PC-3 (cell line): Measurements from ENCODE around the gene LYRM1. TPM values are rescaled to one million over a fixed set of nuclear protein-coding genes. Genes with fewer than 3 reads are reported as not detected.

ENCODE experiments used
- ATAC-seq: fragments of 200-7000 bp; cut with Tn5 transposase; 2 replicates; pipeline ENCODE4 v1.9.1; 2020; ENCODE audit warnings: mild to moderate bottlenecking, moderate library complexity
- BruUV-seq: library from RNA; stranded (reverse); fragments of 400-500 nt; replicated peaks from 2 replicates; lab custom pipeline; 2021; lab: Mats Ljungman, UMichigan
- CTCF ChIA-PET: fragments of 300-600 bp; sonication (Branson Sonifier 250); formaldehyde crosslinking; loops from one replicate; lab custom pipeline; 2022; ENCODE audit warnings: antibody characterized with exemption; lab: Charles Lee
- POLR2A ChIA-PET: fragments of 300-600 bp; sonication (Branson Sonifier 250); formaldehyde crosslinking; loops from one replicate; lab custom pipeline; 2022; ENCODE audit warnings: antibody characterized with exemption; ENCODE audit not compliant: unreplicated experiment; lab: Charles Lee
- DNase-seq: peaks from one replicate; pipeline ENCODE4 v3.0.0-alpha.2; 2015
- H2AFZ ChIP-seq: fragments of 300-600 bp; sonication (generic); 2 replicates; pipeline ENCODE4 v1.6.0; 2016; ENCODE audit warnings: antibody characterized with exemption, low read length
- H3F3A ChIP-seq: fragments of 300-600 bp; sonication (generic); one replicate; pipeline ENCODE4 v1.6.0; 2017; ENCODE audit warnings: antibody characterized with exemption, low read length, control low read depth, mild to moderate bottlenecking; ENCODE audit not compliant: unreplicated experiment
- H3K27ac ChIP-seq: fragments of 300-600 bp; sonication (generic); 2 replicates; pipeline ENCODE4 v1.5.1; 2016; ENCODE audit warnings: mild to moderate bottlenecking, low read length
- H3K27me3 ChIP-seq: fragments of 300-600 bp; sonication (generic); 2 replicates; pipeline ENCODE4 v1.6.1; 2016; ENCODE audit warnings: low read length, mixed read lengths
- H3K36me3 ChIP-seq: fragments of 300-600 bp; sonication (generic); 2 replicates; pipeline ENCODE4 v1.6.1; 2016; ENCODE audit warnings: low read depth, mixed run types, low read length, mixed read lengths
- H3K4me1 ChIP-seq: fragments of 300-600 bp; sonication (generic); 2 replicates; pipeline ENCODE4 v1.5.1; 2016; ENCODE audit warnings: low read length; ENCODE audit not compliant: insufficient read depth
- H3K4me2 ChIP-seq: fragments of 300-600 bp; sonication (generic); 2 replicates; pipeline ENCODE4 v1.6.0; 2016; ENCODE audit warnings: low read length
- H3K4me3 ChIP-seq: fragments of 300-600 bp; sonication (generic); 2 replicates; pipeline ENCODE4 v1.5.1; 2016; ENCODE audit warnings: mild to moderate bottlenecking, low read length, mixed read lengths
- H3K79me2 ChIP-seq: fragments of 300-600 bp; sonication (generic); 2 replicates; pipeline ENCODE4 v1.6.1; 2017; ENCODE audit warnings: low read length, mixed read lengths
- H3K9ac ChIP-seq: fragments of 300-600 bp; sonication (generic); 2 replicates; pipeline ENCODE4 v1.6.0; 2016; ENCODE audit warnings: mild to moderate bottlenecking, low read length
- H3K9me2 ChIP-seq: fragments of 300-600 bp; sonication (generic); replicated peaks from 2 replicates; pipeline ENCODE4 v1.6.1; 2016; ENCODE audit warnings: mixed run types, low read length, mixed read lengths
- H3K9me3 ChIP-seq: fragments of 300-600 bp; sonication (generic); 2 replicates; pipeline ENCODE4 v1.6.1; 2016; ENCODE audit warnings: low read length, mixed read lengths
- H4K20me1 ChIP-seq: fragments of 300-600 bp; sonication (generic); 2 replicates; pipeline ENCODE4 v1.6.1; 2016; ENCODE audit warnings: low read length, mixed read lengths
- EZH2 ChIP-seq: fragments of 300-600 bp; sonication (generic); IDR thresholded peaks from one replicate; pipeline ENCODE4 v1.6.1; 2017; ENCODE audit warnings: antibody characterized with exemption, mild to moderate bottlenecking, low read length; ENCODE audit not compliant: unreplicated experiment
- EZH2phosphoT487 ChIP-seq: fragments of 300-600 bp; sonication (generic); IDR thresholded peaks from 2 replicates; pipeline ENCODE4 v1.6.1; 2018; ENCODE audit warnings: mild to moderate bottlenecking, antibody characterized with exemption, low read length, borderline replicate concordance
- intact Hi-C: fragments of 100-400 bp; cut with micrococcal nuclease; formaldehyde crosslinking; loops from 2 replicates; pipeline ENCODE4 v1.9.0; 2023
- total RNA-seq: library from RNA; depleted of rRNA; stranded (reverse); fragments of >200 nt; gene quantifications from 2 replicates; pipeline ENCODE4 v1.2.3, GENCODE V29; 2014
- TF ChIP-seq, protein P1 (sequence below): fragments of 300-600 bp; sonication (generic); conservative IDR thresholded peaks from 2 replicates; pipeline ENCODE4 v1.5.1; 2017; ENCODE audit warnings: antibody characterized with exemption, low read depth, mild to moderate bottlenecking, low read length

The LYRM1 gene
- total RNA-seq, 1 experiment from 2014 or later = 35.1 TPM

DNA sequence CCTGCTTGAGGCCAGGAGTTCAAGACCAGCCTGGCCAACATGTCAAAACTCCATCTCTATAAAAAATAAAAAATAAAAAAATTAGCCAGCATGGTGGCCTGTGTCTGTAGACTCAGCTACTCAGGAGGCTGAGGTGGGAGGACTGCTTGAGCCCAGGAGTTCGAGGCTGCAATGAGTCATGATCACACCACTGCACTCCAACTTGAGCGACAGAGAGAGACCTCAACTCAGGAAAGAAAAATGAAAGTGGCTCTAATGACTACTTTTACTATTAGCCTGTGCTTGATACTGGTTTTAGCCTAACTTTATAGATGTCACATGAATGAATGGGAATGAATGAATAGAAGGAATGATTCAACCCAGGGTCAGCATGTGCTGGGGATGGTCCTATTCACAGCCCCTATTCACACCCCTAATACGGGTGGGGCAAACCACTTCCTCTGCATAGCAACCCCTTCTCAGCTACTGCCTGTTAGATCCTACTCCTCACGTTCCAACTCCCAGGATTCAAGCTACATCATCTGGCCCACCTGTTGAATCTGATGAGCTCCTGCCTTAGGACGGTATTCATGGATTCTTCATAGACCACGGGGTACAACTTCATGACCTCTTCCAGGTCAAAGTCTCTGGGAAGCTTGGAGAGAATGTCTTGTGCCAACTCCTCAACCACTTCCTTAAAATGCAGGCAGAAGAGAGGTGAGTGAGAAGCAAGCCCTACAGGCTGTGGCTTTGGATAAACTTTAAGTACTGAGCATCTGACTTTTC, 40.5 kb downstream of the LYRM1 start:
- DNase-seq = peak; percentile 2
- CTCF ChIA-PET = no interaction called here
- POLR2A ChIA-PET = no interaction called here
- Histone ChIP-seq H3F3A (no peaks in the 10 kb centered on the region), H3K9me2 (no peaks in the 10 kb centered on the region), H3K79me2 (no peaks in the 10 kb centered on the region), H3K27ac (no peak overlapping the region), H3K4me2 (no peak overlapping the region), H2AFZ (no peak overlapping the region), H3K27me3 (no peaks in the 10 kb centered on the region), H3K4me3 (no peak overlapping the region), H3K36me3 (no peaks in the 10 kb centered on the region), H4K20me1 (no peaks in the 10 kb centered on the region), H3K9me3 (no peaks in the 10 kb centered on the region), H3K9ac (no peak overlapping the region), H3K4me1 (peaks cover 17% of the 10 kb centered on the region)
- no TSS peak for BruUV-seq
- TF ChIP-seq, protein P1, sequence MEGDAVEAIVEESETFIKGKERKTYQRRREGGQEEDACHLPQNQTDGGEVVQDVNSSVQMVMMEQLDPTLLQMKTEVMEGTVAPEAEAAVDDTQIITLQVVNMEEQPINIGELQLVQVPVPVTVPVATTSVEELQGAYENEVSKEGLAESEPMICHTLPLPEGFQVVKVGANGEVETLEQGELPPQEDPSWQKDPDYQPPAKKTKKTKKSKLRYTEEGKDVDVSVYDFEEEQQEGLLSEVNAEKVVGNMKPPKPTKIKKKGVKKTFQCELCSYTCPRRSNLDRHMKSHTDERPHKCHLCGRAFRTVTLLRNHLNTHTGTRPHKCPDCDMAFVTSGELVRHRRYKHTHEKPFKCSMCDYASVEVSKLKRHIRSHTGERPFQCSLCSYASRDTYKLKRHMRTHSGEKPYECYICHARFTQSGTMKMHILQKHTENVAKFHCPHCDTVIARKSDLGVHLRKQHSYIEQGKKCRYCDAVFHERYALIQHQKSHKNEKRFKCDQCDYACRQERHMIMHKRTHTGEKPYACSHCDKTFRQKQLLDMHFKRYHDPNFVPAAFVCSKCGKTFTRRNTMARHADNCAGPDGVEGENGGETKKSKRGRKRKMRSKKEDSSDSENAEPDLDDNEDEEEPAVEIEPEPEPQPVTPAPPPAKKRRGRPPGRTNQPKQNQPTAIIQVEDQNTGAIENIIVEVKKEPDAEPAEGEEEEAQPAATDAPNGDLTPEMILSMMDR = no peak
- TF ChIP-seq EZH2phosphoT487 (no peak), EZH2 (no peak)
- ATAC-seq = no peak
- intact Hi-C loops = no loop called here

DNA sequence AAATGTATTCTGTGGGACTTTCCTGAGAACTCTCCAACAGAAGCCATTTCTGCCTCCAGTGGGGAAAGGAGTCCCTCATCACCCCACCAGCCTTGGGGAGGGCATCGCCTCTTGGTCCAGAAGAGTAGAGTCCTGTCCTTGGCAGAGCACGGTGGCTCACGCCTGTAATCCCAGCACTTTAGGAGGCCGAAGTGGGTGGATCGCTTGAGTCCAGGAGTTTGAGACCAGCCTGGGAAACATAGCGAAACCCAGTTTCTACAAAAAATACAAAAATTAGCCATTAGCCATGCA, 41.0 kb downstream of the LYRM1 start:
- Histone ChIP-seq H3K9me2 (no peaks in the 10 kb centered on the region), H3K36me3 (no peaks in the 10 kb centered on the region), H3K4me2 (no peak overlapping the region), H3F3A (no peaks in the 10 kb centered on the region), H3K79me2 (no peaks in the 10 kb centered on the region), H2AFZ (no peak overlapping the region), H3K4me1 (peaks cover 17% of the 10 kb centered on the region), H3K9ac (no peak overlapping the region), H3K27ac (no peak overlapping the region), H3K27me3 (no peaks in the 10 kb centered on the region), H4K20me1 (no peaks in the 10 kb centered on the region), H3K4me3 (no peak overlapping the region), H3K9me3 (no peaks in the 10 kb centered on the region)
- TF ChIP-seq EZH2phosphoT487 (no peak), EZH2 (no peak)
- TF ChIP-seq, protein P1 = no peak
- no peak for DNase-seq
- ChIA-PET POLR2A (no interaction called here), CTCF (no interaction called here)
- intact Hi-C loops = no loop called here
- no TSS peak for BruUV-seq
- ATAC-seq = no peak

DNA sequence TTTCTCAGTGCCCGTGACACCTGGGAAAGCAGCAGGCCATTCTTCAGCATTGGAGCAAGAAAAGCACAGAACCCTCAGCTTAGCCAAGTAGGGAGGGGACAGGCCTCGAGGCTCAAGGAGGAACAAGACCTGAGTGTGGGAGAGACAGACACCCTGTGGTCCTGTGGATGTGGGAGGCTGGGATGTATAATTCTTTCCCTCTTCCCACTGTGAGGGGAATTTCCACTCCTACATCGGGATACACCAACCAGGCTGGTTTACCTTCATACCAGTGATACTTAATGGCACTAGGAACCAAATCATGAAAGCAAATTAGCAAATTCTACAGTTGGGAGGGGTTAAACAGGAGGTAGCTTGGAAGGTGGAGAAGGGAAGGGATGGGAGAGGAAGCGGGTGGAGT, 41.7 kb downstream of the LYRM1 start:
- TF ChIP-seq EZH2 = no peak
- TF ChIP-seq EZH2phosphoT487 = no peak
- TF ChIP-seq, protein P1 = no peak
- Histone ChIP-seq H2AFZ (no peak overlapping the region), H3K4me3 (no peak overlapping the region), H3K4me1 (peaks cover 17% of the 10 kb centered on the region), H3K9ac (no peak overlapping the region), H3K4me2 (no peak overlapping the region), H3K27ac (no peak overlapping the region), H3F3A (no peaks in the 10 kb centered on the region), H3K79me2 (no peaks in the 10 kb centered on the region), H4K20me1 (no peaks in the 10 kb centered on the region), H3K9me2 (no peaks in the 10 kb centered on the region), H3K9me3 (no peaks in the 10 kb centered on the region), H3K36me3 (no peaks in the 10 kb centered on the region), H3K27me3 (no peaks in the 10 kb centered on the region)
- ATAC-seq (no peak), DNase-seq (no peak)
- no TSS peak for BruUV-seq
- intact Hi-C loops = no loop called here
- POLR2A ChIA-PET = no interaction called here
- CTCF ChIA-PET = no interaction called here
